SK-N-SH treated with all-trans-retinoic acid at 6 μM for 48 hours (cell line): Measurements from ENCODE around the gene ZNF777.

Source experiments
- ATAC-seq: fragments of 200-7000 bp; cut with Tn5 transposase; 3 replicates; pipeline ENCODE4 v1.9.1; 2020; ENCODE audit warnings: mild to moderate bottlenecking, moderate library complexity
- ARNTL ChIP-seq: fragments of 450-650 bp; formaldehyde crosslinking; IDR thresholded peaks from 2 replicates; pipeline ENCODE4 v1.5.0; 2020; ENCODE audit warnings: low read depth, mild to moderate bottlenecking, moderate library complexity, borderline replicate concordance
- CREB5 ChIP-seq: fragments of 250-450 bp; sonication (Bioruptor Pico); IDR thresholded peaks from 2 replicates; pipeline ENCODE4 v1.5.1; 2020; ENCODE audit warnings: low read depth, mild to moderate bottlenecking, moderate library complexity
- CSDC2 ChIP-seq: fragments of 250-450 bp; sonication (Bioruptor Pico); IDR thresholded peaks from 2 replicates; pipeline ENCODE4 v1.5.0; 2020; ENCODE audit warnings: mild to moderate bottlenecking, moderate library complexity
- ESRRG ChIP-seq: fragments of 250-450 bp; sonication (Bioruptor Pico); IDR thresholded peaks from 2 replicates; pipeline ENCODE4 v1.6.1; 2021; ENCODE audit warnings: mild to moderate bottlenecking
- GLIS3 ChIP-seq: fragments of 250-450 bp; sonication (Bioruptor Pico); IDR thresholded peaks from 2 replicates; pipeline ENCODE4 v1.5.0; 2020; ENCODE audit warnings: mild to moderate bottlenecking, moderate library complexity
- ISL1 ChIP-seq: fragments of 250-450 bp; sonication (Bioruptor Pico); IDR thresholded peaks from 2 replicates; pipeline ENCODE4 v2.1.2; 2022; ENCODE audit warnings: mild to moderate bottlenecking, moderate library complexity
- OSR1 ChIP-seq: fragments of 250-450 bp; sonication (Bioruptor Pico); IDR thresholded peaks from 2 replicates; pipeline ENCODE4 v1.8.0; 2022; ENCODE audit warnings: moderate library complexity, mild to moderate bottlenecking, inconsistent platforms
- PATZ1 ChIP-seq: fragments of 250-450 bp; sonication (Bioruptor Pico); IDR thresholded peaks from 2 replicates; pipeline ENCODE4 v1.8.0; 2020; ENCODE audit warnings: mild to moderate bottlenecking, moderate library complexity, borderline replicate concordance
- POU6F1 ChIP-seq: fragments of 250-450 bp; sonication (Bioruptor Pico); IDR thresholded peaks from 2 replicates; pipeline ENCODE4 v1.8.0; 2021; ENCODE audit warnings: low read depth, mild to moderate bottlenecking, moderate library complexity, borderline replicate concordance
- PPARA ChIP-seq: fragments of 250-450 bp; sonication (Bioruptor Pico); IDR thresholded peaks from 2 replicates; pipeline ENCODE4 v1.5.0; 2020; ENCODE audit warnings: mild to moderate bottlenecking, borderline replicate concordance
- RARB ChIP-seq: fragments of 250-450 bp; sonication (Bioruptor Pico); IDR thresholded peaks from 2 replicates; pipeline ENCODE4 v1.8.0; 2021; ENCODE audit warnings: mild to moderate bottlenecking, moderate library complexity
- SNAI2 ChIP-seq: fragments of 250-450 bp; sonication (Bioruptor Pico); IDR thresholded peaks from 2 replicates; pipeline ENCODE4 v1.5.0; 2020; ENCODE audit warnings: mild to moderate bottlenecking, moderate library complexity
- TCF4 ChIP-seq: fragments of 250-450 bp; sonication (Bioruptor Pico); IDR thresholded peaks from 2 replicates; pipeline ENCODE4 v1.8.0; 2021; ENCODE audit warnings: mild to moderate bottlenecking, moderate library complexity, borderline replicate concordance
- TOX ChIP-seq: fragments of 250-450 bp; sonication (Bioruptor Pico); IDR thresholded peaks from 2 replicates; pipeline ENCODE4 v1.8.0; 2021; ENCODE audit warnings: mild to moderate bottlenecking, moderate library complexity, borderline replicate concordance
- TSHZ2 ChIP-seq: fragments of 250-450 bp; sonication (Bioruptor Pico); IDR thresholded peaks from 2 replicates; pipeline ENCODE4 v1.5.0; 2020; ENCODE audit warnings: mild to moderate bottlenecking, moderate library complexity
- ZC3H10 ChIP-seq: fragments of 250-450 bp; sonication (Bioruptor Pico); IDR thresholded peaks from 2 replicates; pipeline ENCODE4 v1.5.1; 2021; ENCODE audit warnings: mild to moderate bottlenecking, moderate library complexity
- ZFP3 ChIP-seq: fragments of 250-450 bp; sonication (Bioruptor Pico); IDR thresholded peaks from 2 replicates; pipeline ENCODE4 v1.5.0; 2020; ENCODE audit warnings: mild to moderate bottlenecking, moderate library complexity
- ZNF565 ChIP-seq: fragments of 450-650 bp; formaldehyde crosslinking; conservative IDR thresholded peaks from 2 replicates; pipeline ENCODE4 v1.5.0; 2020; ENCODE audit warnings: low read depth, mild to moderate bottlenecking, moderate library complexity
- ZNF70 ChIP-seq: fragments of 450-650 bp; formaldehyde crosslinking; IDR thresholded peaks from 2 replicates; pipeline ENCODE4 v1.5.0; 2020; ENCODE audit warnings: mild to moderate bottlenecking, moderate library complexity

Gene ZNF777

GRCh38 chr7:149444287-149444686 lies 16.6 kb downstream of the ZNF777 start:
- no peak for ATAC-seq
- TF ChIP-seq OSR1, result no peak
- TF ChIP-seq TCF4 (CRISPR knock-in tag), result no peak
- no peak for TF ChIP-seq TSHZ2 (CRISPR knock-in tag)
- no peak for TF ChIP-seq CSDC2 (CRISPR knock-in tag)
- no peak for TF ChIP-seq GLIS3 (CRISPR knock-in tag)
- TF ChIP-seq PPARA (CRISPR knock-in tag), result no peak
- TF ChIP-seq PATZ1, result no peak
- TF ChIP-seq ESRRG (CRISPR knock-in tag), result no peak
- TF ChIP-seq RARB, result no peak
- TF ChIP-seq SNAI2 (CRISPR knock-in tag), result no peak

- TF ChIP-seq TSHZ2 (CRISPR knock-in tag) (no peak), ARNTL (CRISPR knock-in tag) (no peak), ISL1 (CRISPR knock-in tag) (no peak), PATZ1 (no peak), ZFP3 (CRISPR knock-in tag) (no peak), TOX (no peak), RARB (no peak), ZNF565 (CRISPR knock-in tag) (no peak), CREB5 (CRISPR knock-in tag) (no peak)
- ATAC-seq, result no peak
These were observed 17.3 kb downstream of the ZNF777 start for GRCh38 chr7:149443523-149443922.

GRCh38 chr7:149442924-149443323 lies 17.9 kb downstream of the ZNF777 start:
- ATAC-seq, result no peak
- no peak for TF ChIP-seq ZC3H10 (CRISPR knock-in tag)
- TF ChIP-seq ISL1 (CRISPR knock-in tag), result no peak
- TF ChIP-seq POU6F1 (CRISPR knock-in tag), result no peak
- no peak for TF ChIP-seq TSHZ2 (CRISPR knock-in tag)
- TF ChIP-seq CREB5 (CRISPR knock-in tag), result no peak
- no peak for TF ChIP-seq PPARA (CRISPR knock-in tag)
- TF ChIP-seq GLIS3 (CRISPR knock-in tag), result no peak
- TF ChIP-seq ESRRG (CRISPR knock-in tag), result no peak
- no peak for TF ChIP-seq ZNF70
